WTC11 (cell line): ENCODE data around the gene SDHB.

Experiments used
- ARID4B ChIP-seq: sonication (generic); formaldehyde crosslinking; IDR thresholded peaks from 2 replicates; pipeline ENCODE4 v1.8.0; 2023; ENCODE audit warnings: missing genetic modification reagents, mild to moderate bottlenecking, borderline replicate concordance
- CTCF ChIP-seq: fragments of 200-600 bp; IDR thresholded peaks from 2 replicates; pipeline ENCODE4 v1.8.0; 2022; ENCODE audit warnings: antibody characterized with exemption
- FOXK1 ChIP-seq: sonication (generic); formaldehyde crosslinking; IDR thresholded peaks from 2 replicates; pipeline ENCODE4 v1.8.0; 2022; ENCODE audit warnings: mild to moderate bottlenecking, moderate library complexity, missing genetic modification reagents
- GABPB1 ChIP-seq: sonication (generic); formaldehyde crosslinking; IDR thresholded peaks from 2 replicates; pipeline ENCODE4 v1.8.1; 2023; ENCODE audit warnings: mild to moderate bottlenecking, missing genetic modification reagents
- GTF2I ChIP-seq: fragments of 250-450 bp; sonication (Bioruptor Pico); conservative IDR thresholded peaks from 2 replicates; pipeline ENCODE4 v1.4.0; 2021; ENCODE audit warnings: mild to moderate bottlenecking
- NFYB ChIP-seq: sonication (generic); formaldehyde crosslinking; conservative IDR thresholded peaks from 2 replicates; pipeline ENCODE4 v1.8.0; 2022; ENCODE audit warnings: low read depth, missing genetic modification reagents
- NR3C1 ChIP-seq: sonication (generic); formaldehyde crosslinking; conservative IDR thresholded peaks from 2 replicates; pipeline ENCODE4 v1.8.1; 2023; ENCODE audit warnings: low read depth, mild to moderate bottlenecking, missing genetic modification reagents
- SP1 ChIP-seq: sonication (generic); formaldehyde crosslinking; conservative IDR thresholded peaks from 2 replicates; pipeline ENCODE4 v1.8.1; 2022; ENCODE audit warnings: missing genetic modification reagents
- USF1 ChIP-seq: sonication (generic); formaldehyde crosslinking; IDR thresholded peaks from 2 replicates; pipeline ENCODE4 v1.8.0; 2022; ENCODE audit warnings: mild to moderate bottlenecking, missing genetic modification reagents
- ZNF219 ChIP-seq: sonication (generic); formaldehyde crosslinking; IDR thresholded peaks from 2 replicates; pipeline ENCODE4 v1.8.0; 2023; ENCODE audit warnings: missing genetic modification reagents, mild to moderate bottlenecking, borderline replicate concordance
- TF ChIP-seq, protein P1 (sequence below): sonication (generic); formaldehyde crosslinking; IDR thresholded peaks from 2 replicates; pipeline ENCODE4 v1.8.1; 2022; ENCODE audit warnings: low read depth, mild to moderate bottlenecking, moderate library complexity, missing genetic modification reagents, borderline replicate concordance

GRCh38 chr1:17069452-17070162 is 15.8 kb upstream of the SDHB start:
- TF ChIP-seq CTCF (no peak), NR3C1 (CRISPR knock-in tag) (no peak), NFYB (CRISPR knock-in tag) (no peak), ARID4B (CRISPR knock-in tag) (no peak), SP1 (CRISPR knock-in tag) (no peak), GTF2I (CRISPR knock-in tag) (no peak), FOXK1 (CRISPR knock-in tag) (no peak), ZNF219 (no peak), USF1 (no peak), GABPB1 (no peak)
- TF ChIP-seq, protein P1, sequence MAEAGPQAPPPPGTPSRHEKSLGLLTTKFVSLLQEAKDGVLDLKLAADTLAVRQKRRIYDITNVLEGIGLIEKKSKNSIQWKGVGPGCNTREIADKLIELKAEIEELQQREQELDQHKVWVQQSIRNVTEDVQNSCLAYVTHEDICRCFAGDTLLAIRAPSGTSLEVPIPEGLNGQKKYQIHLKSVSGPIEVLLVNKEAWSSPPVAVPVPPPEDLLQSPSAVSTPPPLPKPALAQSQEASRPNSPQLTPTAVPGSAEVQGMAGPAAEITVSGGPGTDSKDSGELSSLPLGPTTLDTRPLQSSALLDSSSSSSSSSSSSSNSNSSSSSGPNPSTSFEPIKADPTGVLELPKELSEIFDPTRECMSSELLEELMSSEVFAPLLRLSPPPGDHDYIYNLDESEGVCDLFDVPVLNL, result no peak
